ENCODE results near the gene CCL1.
"Not testable (repeated sequence)": the region's sequence is repeated elsewhere in the genome, so short reads cannot be mapped to it uniquely, and the experiment has no call there.

Gene CCL1

GRCh38 chr17:34357398-34357797 is 5.6 kb downstream of the CCL1 start:
- DNase-seq (ENCODE audit: low read depth), result no peak

GRCh38 chr17:34356194-34356593 is 6.8 kb downstream of the CCL1 start, which contains the start of gene CCL13:
TSS of gene CCL13 (plus strand) at chr17:34356480. CDS start at chr17:34356527, 47 bp downstream.
- no peak for DNase-seq (ENCODE audit: low read depth)

- DNase-seq (ENCODE audit: low read depth), result peak; percentile 8
Measured at GRCh38 chr17:34354637-34355036, 8.4 kb downstream of the CCL1 start.

- DNase-seq (ENCODE audit: low read depth), result no peak
Measured at GRCh38 chr17:34352191-34352590, 10.8 kb downstream of the CCL1 start.

- DNase-seq (ENCODE audit: low read depth), result no peak
Measured at GRCh38 chr17:34351096-34351495, 11.9 kb downstream of the CCL1 start.

GRCh38 chr17:34349751-34350150 is 13.3 kb downstream of the CCL1 start:
- no peak for DNase-seq (ENCODE audit: low read depth)

GRCh38 chr17:34347063-34347462 is 16.0 kb downstream of the CCL1 start:
- no peak for DNase-seq (ENCODE audit: low read depth)

- DNase-seq (ENCODE audit: low read depth), result no peak
Measured at GRCh38 chr17:34341916-34342315, 21.1 kb downstream of the CCL1 start.

- no peak for DNase-seq (ENCODE audit: low read depth)
Measured at GRCh38 chr17:34339138-34339770, 23.8 kb downstream of the CCL1 start.

- DNase-seq (ENCODE audit: low read depth), result no peak
Measured at GRCh38 chr17:34337701-34338100, 25.3 kb downstream of the CCL1 start.

GRCh38 chr17:34327580-34327979 is 35.5 kb downstream of the CCL1 start:
- not testable (repeated sequence) for DNase-seq (ENCODE audit: low read depth)

GRCh38 chr17:34321964-34322363 is 41.1 kb downstream of the CCL1 start:
- no peak for DNase-seq (ENCODE audit: low read depth)

- no peak for DNase-seq (ENCODE audit: low read depth)
Measured at GRCh38 chr17:34319039-34319483, 44.0 kb downstream of the CCL1 start, which contains the start of gene CCL8. TSS of gene CCL8 (plus strand) at chr17:34319435. CDS start at chr17:34319502, 67 bp downstream.

GRCh38 chr17:34318474-34318873 is 44.6 kb downstream of the CCL1 start:
- no peak for DNase-seq (ENCODE audit: low read depth)

- DNase-seq (ENCODE audit: low read depth), result no peak
Measured at GRCh38 chr17:34314279-34314678, 48.8 kb downstream of the CCL1 start.

GRCh38 chr17:34313164-34313563 is 49.9 kb downstream of the CCL1 start:
- DNase-seq (ENCODE audit: low read depth), result no peak

GRCh38 chr17:34312080-34312479 is 51.0 kb downstream of the CCL1 start:
- DNase-seq (ENCODE audit: low read depth), result peak; percentile 67

GRCh38 chr17:34311291-34311690 is 51.7 kb downstream of the CCL1 start:
- DNase-seq (ENCODE audit: low read depth), result no peak

Data from non-pigmented ciliary epithelial cell (primary cell).